Fibroblast of skin of back (primary cell): Measurements from ENCODE around the gene DRICH1.
"Not testable (repeated sequence)": the region's sequence is repeated elsewhere in the genome, so short reads cannot be mapped to it uniquely, and the experiment has no call there.

Source experiments
- DNase-seq: peaks from one replicate; pipeline ENCODE4 v3.0.0-alpha.2; 2013

Gene DRICH1

DNA sequence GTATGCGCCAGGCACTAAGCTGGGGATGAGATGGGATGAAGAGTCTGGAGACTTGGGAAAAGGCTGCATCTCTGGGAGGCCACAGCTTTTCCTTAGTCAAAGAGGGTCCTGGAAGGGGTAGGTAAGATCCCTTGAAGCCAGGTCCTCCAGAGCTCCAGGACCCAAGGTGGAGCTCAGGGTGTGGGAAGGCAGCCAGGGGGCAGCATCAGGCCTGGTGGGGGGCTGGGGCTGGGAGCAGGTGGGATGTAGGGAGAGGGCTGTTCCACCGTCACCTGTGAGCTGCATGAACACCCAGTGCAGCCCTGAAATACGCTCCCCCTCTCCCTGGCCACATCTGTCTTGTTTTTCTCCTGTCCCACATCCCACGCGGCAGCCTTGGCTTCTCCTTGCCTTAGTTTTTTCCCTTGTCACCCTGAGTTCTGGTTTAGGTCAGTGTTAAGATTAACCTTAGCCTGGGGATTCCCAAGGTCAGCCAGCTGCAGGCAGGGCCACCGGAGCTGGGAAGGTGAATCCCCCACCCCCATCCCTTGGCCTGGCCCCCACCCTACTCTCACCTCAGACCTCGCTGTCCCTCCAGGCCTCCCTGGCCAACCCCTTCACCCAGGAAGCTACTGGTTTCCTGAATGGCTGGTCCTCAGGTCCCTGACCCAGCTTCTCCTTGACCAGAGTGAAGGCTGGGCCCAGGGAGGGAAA, 34.4 kb downstream of the DRICH1 start:
- not testable (repeated sequence) for DNase-seq

DNA sequence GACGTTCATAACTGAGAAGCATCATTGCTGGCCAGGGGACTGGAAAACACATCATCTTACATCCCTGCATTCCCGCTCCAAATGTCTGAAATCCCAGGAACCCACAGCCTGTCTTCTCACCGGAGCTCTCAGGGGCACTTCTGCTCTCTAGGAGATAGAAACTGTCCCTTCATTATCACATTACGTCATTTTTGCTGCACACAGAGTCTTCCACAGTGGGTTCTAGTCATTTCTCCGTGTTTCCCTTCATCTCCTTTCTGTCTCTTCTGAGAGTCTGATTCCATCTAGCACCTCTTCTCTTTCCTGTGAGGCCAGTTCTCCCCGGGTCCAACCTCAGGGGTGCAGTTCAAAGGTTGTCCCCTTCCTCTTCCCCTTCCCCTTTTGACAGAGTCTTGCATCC, 36.2 kb downstream of the DRICH1 start:
- peak; percentile 2 for DNase-seq

DNA sequence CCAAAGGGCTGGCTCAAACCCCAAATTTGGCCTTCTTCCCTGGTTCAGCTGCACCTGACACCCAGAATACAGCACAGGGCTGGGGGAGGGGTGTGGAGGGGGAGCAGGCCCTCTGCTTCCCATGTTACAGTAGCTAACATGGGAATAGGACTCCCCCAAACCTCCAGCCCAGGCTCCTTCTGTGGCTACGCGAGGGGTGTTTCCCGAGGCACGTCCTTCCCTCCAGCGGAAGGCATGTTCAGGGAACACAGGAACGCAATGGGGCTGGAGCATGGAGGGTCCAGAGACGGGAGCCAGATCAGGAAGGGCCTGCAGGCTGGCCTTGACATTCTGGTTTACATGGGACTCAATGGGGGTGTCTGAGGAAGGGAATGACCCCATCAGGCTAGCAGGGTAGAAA, 40.3 kb downstream of the DRICH1 start:
- no peak for DNase-seq

DNA sequence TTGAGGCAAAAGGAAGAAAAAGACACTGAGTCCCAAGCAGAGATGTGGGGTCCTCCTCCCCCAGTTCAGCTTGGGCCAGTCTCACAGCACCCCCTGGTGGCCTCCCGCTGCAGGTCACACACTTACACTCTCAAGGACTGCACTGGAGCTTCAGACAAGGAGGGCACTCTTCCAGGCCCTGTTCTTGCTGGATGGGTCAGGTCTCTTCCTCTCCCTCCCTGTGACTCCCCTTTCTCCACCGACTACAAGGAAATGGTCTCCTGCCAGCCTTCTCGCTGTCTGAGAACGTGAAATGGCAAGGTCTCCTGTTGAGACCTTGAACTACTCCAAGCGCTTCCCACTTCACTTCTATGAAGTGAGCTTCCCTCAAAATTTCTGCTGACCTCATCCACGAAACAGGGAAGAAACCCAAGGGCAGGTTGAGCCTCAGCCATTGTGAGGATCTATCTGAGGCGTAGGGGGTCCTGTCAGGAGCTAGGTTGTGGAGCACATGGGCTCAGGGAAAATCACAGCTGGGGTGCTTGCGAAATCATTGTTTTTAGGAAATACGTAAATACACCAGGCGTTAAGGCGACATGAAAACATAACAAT, 40.8 kb downstream of the DRICH1 start:
- peak; percentile 44 for DNase-seq

DNA sequence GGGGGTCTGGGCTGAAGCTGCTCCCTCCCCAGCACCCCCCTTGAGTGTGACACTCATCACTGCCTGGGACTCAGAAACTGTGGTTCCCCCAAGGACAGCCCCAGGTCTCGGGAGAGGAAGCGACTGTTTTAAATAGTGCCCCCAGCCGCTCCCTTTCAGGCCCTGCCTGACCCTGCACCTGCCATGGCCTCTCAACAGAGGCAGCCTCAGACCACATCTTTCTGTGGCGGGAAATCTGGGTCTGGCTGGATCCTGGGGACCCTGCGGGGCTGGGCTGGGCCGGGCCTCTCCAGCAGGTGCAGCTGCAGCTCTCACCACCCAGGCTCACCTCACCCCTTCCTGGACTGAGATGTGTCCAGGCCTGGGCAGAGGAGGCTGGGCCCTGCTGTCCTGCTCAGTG, 48.3 kb downstream of the DRICH1 start:
- no peak for DNase-seq

DNA sequence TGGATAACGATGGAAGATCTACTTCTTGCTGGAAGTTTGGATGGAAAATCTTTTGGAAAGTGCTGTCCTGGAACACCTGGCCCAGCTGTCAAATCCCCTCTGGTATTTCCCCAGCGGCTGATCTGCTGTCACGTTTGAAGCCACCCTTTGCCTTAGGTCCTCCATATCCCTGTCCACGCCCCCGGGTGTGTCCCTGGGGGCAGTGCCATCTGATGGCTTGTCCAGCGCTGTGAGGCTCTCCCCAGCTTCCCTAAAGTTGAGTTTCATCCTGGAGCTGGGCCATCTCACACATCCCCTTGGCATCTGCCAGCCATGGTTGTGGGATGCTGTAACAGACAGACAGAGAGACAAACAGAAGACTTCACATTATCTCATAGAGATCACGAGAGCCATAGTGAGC, 49.0 kb downstream of the DRICH1 start:
- DNase-seq: no peak

DNA sequence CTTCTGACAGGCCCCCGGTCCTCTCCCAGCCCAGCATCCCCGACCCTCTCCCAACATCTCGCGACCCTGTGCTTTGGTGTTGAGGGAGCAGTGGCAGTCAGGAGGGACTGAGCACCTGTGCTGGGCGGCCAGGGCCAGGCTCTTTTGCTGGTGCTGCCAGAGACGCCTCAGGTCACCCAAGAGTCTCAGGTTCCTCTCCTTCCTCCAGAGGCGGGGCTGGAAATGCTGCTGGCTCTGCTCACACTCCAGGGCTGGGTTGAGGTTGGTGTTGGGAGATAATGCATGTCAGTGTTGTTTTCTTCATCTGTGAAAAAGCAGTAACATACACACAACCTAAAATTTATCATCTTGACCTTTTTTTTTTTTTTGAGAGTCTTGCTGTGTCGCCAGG, 50.9 kb downstream of the DRICH1 start:
- DNase-seq: no peak

DNA sequence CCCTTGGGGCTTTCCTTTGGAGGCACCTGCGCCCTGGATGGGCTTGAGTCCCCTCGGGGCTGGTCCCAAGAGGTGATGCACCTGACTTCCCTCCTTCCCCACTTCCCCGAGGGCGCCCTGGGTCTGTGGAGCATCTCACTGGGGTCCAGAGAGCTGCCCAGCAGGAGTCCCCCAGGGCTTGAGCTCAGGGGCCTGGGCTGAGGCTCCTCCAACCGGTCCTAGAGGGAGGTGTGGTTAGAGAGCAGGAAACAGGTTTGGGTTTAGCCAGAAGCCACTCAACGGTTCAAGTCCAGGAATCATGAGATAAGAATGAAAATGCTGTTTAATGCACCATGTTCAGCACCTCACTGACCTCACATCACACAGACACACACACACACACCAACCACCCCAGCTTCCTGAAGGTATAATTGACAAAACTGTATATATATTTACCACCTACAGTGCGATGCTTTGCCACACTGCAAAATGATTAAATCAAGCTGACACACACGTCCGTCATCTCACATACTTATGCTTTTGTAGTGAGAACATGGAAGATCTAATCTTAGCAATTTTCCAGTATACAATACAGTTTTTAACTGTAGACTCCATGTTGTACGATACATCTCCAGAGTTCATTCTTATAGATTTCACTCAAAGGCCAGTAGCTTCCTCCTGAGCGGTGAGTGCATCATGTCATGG, 51.4 kb downstream of the DRICH1 start:
- DNase-seq: no peak

GRCh38 chr22:23579870-23580575, 52.1 kb downstream of the DRICH1 start, which contains the start of gene IGLL1:
Gene IGLL1 (minus strand): TSS chr22:23580290. CDS start chr22:23580190, 100 bp downstream.
- DNase-seq: no peak

- no peak for DNase-seq
Measured at GRCh38 chr22:23579280-23579679, 52.8 kb downstream of the DRICH1 start.

DNA sequence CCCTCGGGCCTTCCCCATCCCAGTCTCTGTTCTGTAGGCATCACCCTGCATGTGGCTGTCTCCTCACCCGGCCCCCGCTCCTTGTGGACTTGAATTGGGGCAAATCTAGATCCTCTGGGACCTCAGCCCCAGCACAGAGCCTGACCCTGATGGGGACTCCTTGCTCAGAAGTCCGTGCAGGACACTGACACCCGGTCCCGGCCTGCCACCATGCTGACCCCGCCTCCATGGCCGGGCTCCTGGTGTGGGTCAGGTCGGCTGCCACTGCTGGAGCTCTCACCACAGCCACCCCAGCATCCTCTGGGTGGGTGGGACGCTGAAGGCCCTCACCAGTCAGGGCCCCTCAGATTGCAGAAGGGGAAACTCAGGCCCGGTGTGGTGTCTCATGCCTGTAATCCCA, 53.8 kb downstream of the DRICH1 start:
- no peak for DNase-seq

- DNase-seq: no peak
Measured at GRCh38 chr22:23576681-23577080, 55.4 kb downstream of the DRICH1 start.

DNA sequence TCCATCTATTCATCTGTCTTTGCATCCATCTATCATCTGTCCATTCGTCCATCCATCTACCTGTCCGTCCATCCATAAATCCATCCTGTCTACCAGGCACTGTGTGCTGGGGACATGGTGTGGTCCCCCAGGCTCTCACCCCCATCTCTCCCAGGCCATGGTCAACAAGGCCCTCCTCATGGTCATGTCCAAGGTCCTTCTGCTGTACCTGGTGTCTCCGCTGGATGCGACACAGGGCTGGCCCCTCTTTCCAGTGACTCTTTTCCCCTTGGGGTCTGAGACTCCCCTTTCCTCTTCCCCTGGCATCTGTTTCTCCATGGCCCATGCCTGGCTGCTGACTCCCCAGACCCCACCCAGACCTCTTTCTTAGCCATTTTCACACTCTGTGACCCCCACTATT, 56.5 kb downstream of the DRICH1 start:
- DNase-seq: no peak

DNA sequence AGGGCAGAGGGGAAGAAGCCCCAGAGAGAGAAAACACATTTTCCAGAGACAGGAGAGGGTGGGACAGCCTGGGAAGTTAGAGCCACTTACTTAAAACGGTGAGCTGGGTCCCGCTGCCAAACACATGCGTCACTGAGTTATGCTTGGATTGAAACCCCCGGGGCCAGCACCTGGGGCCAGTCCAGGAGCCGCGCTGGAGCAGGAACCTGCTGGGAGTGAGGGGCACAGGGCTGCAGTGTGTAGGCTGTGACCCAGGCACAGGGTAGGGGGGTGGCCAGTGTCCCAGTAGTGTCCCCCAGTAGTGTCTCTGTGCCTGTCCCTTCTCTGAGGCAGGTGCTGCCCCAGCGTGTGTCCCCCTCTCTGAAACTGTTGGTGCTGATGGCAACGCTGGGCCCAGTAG, 57.2 kb downstream of the DRICH1 start:
- DNase-seq: no peak

GRCh38 chr22:23574371-23574811, 57.7 kb downstream of the DRICH1 start:
- no peak for DNase-seq

DNA sequence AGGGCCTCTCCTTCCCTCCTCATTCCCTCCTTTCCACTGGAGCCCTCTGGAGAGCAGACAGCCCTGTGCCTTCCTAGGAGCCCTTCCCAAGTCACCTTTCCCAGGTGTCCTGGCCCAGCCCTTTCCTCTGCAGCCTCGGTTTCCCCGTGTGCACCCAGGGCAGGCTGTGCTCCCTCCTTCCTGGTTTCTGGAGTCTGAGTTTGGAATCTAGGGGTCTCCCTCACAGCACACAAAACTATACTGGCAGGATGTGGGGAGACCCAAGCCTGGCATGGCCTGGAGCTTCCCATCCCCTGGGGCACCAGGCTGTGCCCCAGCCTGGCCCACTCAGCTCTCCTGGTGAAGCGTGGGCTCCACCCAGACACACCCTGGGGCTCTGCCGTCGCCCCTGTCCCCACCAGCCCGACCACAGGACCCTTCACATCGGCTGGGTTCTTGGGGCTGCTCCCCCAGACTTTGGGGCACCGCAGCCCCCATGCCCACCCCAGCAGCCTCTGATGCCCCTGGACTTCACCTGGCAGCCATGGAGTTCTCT, 58.4 kb downstream of the DRICH1 start:
- DNase-seq: not testable (repeated sequence)

- DNase-seq: not testable (repeated sequence)
Measured at GRCh38 chr22:23573106-23573505, 59.0 kb downstream of the DRICH1 start.

DNA sequence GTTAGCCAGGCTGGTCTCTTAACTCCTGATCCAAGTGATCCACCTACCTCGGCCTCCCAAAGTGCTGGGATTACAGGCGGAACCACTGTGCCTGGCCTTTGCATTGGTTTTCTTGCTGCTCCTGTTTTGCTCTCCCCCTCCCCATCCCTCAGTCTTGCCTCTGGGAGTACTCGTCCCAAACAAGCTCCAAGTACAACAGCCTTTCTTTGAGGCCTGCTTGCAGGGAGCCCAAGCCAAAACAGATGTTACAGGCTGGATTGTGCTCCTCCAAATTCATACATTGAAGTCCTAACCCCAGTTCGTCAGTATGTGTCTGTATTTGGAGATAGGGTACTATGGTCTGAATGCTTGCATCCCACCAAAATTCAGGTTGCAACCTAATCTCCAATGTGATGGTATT, 60.6 kb downstream of the DRICH1 start:
- DNase-seq: no peak

DNA sequence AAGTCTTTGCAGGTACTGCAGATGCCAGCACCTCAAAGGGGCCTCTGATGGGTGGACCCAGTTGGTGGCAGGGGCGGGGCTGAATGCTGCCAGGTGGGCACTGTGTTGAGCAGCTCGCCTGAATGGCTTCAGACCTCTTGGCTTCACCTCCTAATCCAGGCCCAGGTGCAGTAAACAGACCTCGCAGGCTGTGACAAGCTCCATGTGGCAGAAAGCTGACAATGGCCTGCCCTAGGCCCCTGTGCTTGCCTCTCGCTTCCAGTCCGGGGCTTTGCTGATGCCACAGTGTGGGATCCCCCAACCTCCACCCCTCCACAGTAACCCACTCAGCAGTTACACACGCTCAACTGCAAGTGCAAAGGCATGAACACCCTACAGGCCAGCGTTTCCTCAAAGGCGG, 61.4 kb downstream of the DRICH1 start:
- DNase-seq: no peak

DNA sequence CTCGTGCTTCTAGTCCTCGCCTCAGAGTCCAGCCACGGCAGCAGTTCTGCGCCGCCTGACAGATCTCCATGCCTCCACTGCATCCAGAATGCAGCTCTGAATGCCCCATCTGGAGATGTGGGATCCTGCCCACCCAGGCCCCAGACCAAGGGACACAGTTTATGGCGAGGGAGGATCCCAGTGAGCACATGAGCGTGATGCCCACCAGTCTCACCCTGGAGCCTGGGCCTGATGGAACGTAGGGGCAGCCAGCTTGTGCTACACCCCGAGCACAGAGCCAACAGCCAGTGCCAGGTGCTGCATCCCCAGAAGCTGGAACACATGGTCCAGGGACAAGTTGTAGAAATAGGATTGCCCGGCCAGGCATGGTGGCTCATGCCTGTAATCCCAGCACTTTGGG, 62.4 kb downstream of the DRICH1 start:
- no peak for DNase-seq

DNA sequence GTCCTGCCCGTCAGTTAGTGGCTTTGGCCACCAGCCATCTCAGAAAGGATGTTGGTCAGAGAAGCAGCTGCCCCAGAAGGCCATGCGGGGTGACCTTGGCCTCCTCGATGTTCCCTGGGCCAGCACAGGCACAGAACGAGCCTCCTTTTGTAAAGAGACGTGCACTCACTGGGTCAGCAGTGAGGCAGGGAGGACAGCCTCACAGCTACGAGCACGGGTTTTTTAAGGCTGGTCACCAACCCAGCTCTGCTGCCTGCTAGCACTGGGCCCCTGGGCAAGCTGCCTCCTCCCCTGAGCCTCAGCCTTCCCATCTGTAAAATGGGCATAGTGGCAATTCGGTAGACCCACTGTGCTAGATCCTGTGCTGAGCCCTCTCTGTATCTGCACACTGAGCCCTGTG, 62.8 kb downstream of the DRICH1 start:
- DNase-seq: no peak

GRCh38 chr22:23566705-23567475, 65.2 kb downstream of the DRICH1 start:
- DNase-seq: no peak
